GM12891 (cell line): ENCODE measurements around the gene GIGYF1.
"Not testable (repeated sequence)": the region's sequence is repeated elsewhere in the genome, so short reads cannot be mapped to it uniquely, and the experiment has no call there.

Experiments used
- PAX5 ChIP-seq: IDR thresholded peaks from 2 replicates; pipeline ENCODE4 v1.6.1; 2011; ENCODE audit warnings: low read length, moderate library complexity, mild to moderate bottlenecking; ENCODE audit not compliant: insufficient read depth, severe bottlenecking
- SPI1 ChIP-seq: IDR thresholded peaks from 2 replicates; pipeline ENCODE4 v1.6.1; 2011; ENCODE audit warnings: low read depth, low read length, control low read depth

DNA sequence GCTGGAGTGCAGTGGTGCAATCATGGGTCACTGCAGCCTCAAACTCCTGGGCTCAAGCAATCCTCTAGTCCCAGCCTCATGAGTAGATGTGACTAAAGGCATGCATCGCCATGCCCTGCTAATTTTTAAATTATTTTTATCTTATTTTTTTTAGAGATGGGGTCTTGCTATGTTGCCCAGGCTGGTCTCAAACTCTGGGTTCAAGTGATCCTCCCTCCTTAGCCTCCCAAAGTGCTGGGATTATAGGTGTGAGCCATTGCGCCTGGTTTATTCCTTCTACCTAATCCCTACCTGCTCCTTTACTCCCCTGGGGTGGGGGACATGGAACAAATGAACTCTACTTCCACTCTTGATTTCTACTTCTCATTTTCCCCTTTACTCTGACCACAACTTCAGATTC lies 30.3 kb upstream of the GIGYF1 start:
- not testable (repeated sequence) for TF ChIP-seq SPI1, PAX5
